GM21737 (cell line): ENCODE results near the gene TOLLIP.
"Not testable (repeated sequence)": the region's sequence is repeated elsewhere in the genome, so short reads cannot be mapped to it uniquely, and the experiment has no call there.

ENCODE experiments used
- ATAC-seq: cut with Tn5 transposase; IDR thresholded peaks from one replicate; pipeline ENCODE4 v1.9.1; 2021; ENCODE audit warnings: mild to moderate bottlenecking, moderate library complexity; ENCODE audit not compliant: unreplicated experiment

TOLLIP gene

DNA sequence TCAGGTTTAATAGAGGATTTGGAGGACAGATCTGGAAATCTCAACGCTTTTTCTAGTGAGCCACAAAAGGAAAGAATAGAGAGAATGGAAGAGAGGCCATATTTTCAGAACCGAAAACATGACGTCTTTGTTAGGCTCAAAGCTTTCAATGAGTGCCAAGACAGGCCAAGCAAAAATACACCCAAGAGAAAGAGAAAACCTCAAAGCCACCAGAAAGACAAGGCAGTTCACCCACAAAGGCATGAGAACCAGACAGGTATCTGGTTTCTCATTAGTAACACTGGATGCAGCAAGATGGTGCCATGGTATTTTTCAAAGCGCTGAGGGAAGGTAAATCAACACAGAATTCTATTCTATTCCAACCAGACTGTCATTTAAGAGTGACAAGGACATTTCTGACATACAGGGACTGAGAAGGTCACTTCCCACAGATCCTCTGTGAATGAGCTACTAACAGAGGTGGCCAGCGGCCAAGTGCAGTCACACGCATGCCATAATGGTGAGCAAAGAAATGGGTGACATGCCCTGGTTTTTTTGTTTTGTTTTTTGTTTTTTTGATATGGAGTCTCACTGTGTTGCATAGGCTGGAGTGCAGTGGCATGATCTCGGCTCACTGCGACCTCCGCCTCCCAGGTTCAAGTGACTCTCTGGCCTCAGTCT is 41.9 kb downstream of the TOLLIP start:
- ATAC-seq = no peak

DNA sequence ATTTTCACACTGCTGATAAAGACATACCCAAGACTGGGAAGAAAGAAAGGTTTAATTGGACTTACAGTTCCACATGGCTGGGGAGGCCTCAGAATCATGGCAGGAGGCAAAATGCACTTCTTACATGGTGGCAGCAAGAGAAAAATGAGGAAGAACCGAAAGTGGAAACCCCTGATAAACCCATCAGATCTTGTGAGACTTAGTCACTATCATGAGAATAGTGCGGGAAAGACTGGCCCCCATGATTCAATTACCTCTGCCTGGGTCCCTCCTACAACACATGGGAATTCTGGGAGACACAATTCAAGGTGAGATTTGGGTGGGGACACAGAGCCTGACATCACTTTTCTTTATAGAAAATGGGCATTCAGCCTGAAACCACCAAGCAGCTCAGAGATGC is 42.5 kb downstream of the TOLLIP start:
- ATAC-seq = not testable (repeated sequence)

DNA sequence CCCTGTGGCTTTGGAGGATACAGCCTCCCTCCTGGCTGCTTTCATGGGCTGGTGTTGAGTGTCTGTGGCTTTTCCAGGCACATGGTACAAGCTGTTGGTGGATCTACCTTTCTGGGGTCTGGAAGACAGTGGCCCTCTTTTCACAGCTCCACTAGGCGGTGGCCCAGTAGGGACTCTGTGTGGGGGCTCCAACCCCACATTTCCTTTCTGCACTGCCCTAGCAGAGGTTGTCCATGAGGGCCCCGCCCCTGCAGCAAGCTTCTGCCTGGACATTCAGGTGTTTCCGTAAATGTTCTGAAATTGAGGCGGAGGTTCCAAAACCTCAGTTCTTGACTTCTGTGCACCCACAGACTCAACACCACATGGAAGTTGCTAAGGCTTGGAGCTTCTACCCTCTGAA is 44.0 kb downstream of the TOLLIP start:
- ATAC-seq = not testable (repeated sequence)

DNA sequence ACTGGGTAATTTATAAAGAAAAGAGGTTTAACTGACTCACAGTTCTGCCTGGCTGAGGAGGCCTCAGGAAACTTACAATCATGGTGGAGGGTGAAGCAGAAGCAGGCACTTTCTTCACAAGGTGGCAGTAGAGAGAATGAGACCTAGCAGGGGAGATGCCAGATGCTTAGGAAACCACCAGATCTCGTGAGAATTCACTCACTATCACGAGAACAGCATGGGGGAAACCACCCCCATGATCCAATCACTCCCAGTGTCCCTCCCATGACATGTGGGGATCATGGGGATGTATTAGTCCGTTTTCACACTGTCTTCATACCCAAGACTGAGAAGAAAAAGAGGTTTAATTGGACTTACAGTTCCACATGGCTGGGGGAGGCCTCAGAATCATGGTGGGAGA is 45.0 kb downstream of the TOLLIP start:
- not testable (repeated sequence) for ATAC-seq

DNA sequence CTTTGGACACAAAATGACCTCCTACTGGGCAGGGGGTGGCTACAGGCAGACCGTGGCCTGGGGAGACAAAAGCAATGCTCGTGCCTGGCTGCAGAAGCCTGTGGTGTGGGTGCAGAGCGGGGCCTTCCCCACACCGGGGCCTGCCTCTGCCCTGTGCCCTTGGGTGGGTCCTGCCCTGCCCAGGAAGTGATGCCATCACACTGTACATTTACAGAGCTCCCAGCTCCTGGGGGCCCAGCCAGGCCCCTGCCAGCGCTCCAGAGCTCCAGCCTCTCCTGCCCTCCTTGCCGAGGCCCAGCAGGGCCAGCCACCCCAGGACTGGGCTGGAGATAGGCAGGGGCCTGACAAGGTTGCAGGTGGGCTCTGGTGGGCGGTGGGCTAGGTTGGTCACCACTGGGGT is 46.4 kb downstream of the TOLLIP start:
- ATAC-seq = peak; percentile 10

DNA sequence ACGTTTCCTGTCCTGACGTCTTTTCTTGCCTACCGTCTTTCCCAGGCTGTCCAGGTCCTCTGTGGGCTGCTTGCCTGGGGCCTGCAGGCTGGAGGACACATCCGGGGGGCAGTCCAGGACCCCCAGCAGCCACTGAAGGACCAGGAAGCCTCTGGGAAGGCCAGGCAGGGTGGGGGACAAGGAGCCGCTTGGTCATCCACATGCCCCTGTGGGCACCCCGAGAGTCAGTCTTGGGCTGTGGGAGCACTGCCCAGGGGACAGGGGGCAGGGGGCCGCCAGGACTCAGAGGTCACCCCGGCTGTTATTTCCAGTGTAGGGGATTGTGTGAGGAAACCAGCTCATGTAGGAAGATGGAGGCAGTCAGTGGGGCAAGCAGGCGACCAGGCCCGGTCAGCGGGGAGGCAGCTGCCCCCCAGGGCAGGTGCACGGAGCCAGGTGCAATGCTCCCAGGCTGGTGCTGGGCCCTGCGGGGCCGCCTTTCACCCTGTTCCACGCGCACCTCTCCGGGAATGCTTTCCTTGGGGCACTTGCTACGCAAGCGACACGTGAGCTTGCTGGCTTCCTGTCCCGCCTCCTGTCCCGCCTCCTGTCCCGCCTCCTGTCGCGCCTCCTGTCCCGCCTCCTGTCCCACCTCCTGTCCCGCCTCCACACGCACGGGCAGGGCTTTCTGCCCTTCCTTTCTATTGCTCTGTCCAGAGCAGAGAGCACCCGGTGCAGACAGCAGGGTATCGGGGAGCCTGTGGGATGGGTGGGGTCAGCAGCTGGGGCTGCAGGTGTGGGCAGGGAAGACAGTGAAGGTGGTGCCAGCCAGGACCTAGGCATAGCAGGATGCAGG is 47.0 kb downstream of the TOLLIP start:
- peak; percentile 77 for ATAC-seq

DNA sequence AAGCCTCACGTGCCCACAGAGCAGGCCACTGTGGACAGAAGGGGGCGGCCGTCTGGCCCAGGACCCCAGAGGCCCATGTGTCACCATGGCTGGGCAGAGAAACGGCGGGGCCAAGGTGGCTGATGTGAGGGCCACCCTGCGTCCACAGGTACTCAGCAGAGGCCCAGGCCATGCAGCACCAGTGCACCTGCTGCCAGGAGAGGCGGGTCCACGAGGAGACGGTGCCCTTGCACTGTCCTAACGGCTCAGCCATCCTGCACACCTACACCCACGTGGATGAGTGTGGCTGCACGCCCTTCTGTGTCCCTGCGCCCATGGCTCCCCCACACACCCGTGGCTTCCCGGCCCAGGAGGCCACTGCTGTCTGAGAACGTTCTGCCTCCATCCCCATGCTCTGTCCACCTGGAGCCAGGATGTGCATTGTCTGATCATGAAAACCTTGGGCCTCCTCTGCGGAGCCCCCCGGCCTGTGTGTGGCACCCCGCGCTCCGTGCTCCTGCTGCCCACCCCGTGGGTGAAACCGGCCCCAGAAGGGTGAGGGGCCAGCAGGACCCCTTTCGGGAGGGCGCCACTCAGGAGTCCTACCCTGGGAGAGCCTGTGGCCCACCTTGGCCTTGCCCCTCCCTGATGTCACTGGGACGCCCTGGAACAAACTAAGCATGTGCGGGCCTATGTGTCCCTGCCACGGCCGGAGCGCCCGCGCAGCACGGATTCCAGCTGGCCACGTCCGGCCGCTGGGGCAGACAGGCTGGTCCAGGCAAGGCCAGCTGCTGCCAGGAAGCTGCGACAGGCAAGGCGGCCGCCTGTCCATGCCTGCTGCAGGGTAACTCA is 48.0 kb downstream of the TOLLIP start:
- no peak for ATAC-seq

DNA sequence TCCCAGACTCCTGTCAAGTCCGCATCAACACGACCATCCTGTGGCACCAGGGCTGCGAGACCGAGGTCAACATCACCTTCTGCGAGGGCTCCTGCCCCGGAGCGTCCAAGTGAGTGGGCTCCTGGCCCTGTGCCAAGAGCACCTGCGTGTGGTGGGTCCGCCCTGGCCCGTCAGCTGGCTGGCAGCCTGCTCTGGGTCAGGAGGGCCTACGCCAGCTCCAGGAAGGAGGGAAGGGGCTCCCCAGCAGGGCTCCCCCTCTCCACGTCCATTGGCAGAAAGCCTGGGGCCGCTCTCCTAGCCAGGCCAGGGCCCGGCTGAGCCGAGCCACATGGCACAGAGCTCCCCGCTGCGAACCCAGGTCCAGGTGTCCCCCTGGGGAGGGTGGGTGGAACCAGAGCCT is 48.8 kb downstream of the TOLLIP start:
- no peak for ATAC-seq

DNA sequence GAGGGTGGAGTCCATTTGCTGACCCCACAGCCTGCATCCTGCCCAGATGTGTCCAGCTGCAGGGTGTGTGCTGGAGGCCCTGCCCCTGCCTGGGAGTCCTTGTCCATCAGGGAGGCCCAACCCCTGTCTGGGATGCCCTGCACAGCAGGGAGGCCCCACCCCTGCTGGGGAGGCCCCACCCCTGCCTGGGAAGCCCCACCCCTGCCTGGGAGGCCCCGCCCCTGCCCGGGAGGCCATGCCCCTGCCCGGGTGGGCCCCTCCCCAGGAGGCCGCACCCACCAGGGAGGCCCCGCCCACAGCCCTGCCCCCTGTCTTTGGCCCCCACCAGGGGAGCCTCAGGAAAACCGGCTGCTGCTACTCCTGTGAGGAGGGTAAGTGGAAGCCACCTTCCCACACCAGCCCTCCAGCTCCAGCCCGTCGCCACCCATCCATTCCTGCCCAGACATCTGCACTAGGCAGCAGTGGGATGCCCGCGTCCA is 49.4 kb downstream of the TOLLIP start:
- no peak for ATAC-seq

DNA sequence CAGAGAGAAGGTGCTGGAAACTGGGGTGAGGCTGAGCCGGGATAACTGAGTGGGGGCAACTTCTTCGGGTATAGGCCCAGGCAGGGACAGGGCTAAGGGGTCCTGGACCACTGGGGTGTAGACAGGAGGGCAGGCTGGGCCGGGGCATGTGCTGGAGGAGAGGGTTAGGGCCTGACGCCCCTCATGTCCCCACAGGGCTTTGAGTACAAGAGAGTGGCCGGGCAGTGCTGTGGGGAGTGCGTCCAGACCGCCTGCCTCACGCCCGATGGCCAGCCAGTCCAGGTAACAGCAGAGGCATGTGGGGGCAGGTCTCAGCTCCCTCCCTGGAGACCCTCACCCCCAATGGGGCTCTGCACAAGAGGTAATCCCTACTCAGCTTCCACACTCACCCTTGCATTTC is 49.9 kb downstream of the TOLLIP start:
- ATAC-seq = no peak

DNA sequence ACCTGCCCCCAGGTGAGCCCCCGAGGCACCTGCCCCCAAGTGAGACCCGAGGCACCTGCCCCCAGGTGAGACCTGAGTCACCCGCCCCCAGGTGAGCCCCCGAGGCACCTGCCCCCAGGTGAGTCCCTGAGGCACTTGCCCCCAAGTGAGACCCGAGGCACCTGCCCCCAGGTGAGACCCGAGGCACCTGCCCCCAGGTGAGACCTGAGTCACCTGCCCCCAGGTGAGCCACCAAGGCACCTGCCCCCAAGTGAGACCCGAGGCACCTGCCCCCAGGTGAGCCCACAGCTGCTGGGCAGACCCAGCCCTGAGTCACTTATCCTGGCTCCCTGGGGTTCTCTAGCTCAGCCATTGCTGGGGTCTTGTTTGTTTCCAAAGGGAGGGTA is 50.4 kb downstream of the TOLLIP start:
- no peak for ATAC-seq

DNA sequence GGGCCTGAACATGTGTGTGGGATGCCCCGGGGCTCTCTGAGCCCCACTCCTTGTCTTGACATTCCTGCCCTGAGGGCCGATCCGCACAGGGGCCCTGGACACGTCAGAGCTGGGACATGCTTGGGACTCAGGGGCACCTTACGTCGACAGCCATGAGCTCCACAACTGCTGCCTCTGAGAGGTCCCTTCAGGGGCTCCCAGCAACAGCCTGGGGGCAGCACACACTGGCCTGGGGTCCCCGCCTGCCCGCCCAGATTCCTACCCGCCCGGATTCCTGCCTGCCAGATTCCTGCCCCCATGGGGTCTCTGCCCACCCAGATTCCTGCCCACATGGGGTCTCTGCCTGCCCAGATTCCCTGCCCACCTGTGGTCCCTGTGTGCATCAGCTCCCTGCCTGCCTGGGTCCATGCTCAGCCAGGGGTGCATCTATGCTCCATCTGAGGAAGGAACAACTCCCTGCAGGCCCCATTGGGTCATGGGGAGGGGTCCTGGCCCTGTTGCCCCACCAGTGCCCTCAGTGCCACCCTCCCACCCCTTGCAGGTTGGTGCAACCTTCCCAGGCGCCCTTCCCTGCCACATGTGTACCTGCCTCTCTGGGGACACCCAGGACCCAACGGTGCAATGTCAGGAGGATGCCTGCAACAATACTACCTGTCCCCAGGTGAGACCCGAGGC is 50.9 kb downstream of the TOLLIP start:
- no peak for ATAC-seq

DNA sequence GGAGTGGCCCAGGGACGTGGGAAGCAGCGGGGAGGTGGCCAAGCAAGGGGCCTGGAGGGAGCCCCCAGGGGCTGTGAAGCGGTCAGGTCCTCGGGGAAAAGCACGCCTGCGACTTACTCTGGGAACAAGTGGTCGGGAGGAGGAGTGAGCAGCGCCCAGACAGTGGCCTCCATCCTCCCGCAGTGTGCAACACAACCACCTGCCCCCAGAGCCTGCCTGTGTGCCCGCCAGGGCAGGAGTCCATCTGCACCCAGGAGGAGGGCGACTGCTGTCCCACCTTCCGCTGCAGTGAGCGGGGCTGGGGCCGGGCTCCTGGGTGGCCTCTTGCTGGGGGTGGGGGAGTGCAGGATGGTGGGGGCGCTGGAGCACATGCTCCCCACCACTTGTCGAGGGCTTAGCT is 51.5 kb downstream of the TOLLIP start:
- no peak for ATAC-seq

DNA sequence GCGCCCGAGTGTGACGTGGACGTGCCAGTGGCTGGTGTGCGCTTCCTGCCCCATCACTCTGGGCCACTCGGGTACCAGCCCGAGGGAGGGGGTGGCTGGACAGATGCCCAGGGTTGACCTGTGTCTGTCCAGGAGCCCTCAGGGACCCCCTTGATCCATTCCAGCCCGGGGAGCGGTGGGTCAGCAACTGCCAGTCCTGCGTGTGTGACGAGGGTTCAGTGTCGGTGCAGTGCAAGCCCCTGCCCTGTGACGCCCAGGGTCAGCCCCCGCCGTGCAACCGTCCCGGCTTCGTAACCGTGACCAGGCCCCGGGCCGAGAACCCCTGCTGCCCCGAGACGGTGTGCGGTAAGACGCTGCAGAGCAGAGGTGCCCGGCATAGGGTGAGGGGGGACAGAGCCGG is 52.1 kb downstream of the TOLLIP start:
- no peak for ATAC-seq

DNA sequence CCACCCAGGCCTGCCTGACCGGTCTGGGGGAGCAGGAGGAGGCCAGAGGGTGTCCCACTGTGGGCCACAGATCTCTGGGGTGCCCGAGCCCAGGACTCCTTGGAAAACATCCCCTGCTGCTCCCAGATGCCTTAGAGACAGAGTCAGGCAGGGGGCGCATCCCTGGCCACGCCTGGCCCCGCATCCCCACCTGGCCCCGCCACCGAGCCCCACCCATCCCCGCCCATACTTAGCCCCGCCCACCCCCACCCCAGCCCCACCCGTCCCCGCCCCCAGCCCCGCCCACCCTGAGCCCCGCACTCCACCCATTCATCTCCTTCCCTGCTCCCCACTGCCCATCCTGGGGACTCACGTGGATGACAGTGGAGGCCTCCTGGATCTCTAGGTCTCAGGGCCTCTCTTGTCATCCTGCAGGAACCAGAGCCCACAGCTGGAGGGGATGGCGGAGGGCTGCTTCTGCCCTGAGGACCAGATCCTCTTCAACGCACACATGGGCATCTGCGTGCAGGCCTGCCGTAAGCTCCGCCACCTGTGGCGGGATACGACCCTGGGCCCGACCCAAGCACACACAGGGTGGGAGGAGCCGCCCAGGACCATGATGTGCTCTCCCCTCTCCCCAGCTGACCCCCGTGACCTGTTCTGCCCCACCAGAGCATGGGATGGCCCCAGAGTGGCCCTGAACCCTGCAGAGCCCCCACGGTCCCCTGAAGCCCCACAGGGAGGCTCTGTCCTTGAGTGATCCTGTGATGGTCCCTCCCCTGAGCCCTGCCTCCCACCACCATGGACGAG is 53.0 kb downstream of the TOLLIP start:
- ATAC-seq = no peak

DNA sequence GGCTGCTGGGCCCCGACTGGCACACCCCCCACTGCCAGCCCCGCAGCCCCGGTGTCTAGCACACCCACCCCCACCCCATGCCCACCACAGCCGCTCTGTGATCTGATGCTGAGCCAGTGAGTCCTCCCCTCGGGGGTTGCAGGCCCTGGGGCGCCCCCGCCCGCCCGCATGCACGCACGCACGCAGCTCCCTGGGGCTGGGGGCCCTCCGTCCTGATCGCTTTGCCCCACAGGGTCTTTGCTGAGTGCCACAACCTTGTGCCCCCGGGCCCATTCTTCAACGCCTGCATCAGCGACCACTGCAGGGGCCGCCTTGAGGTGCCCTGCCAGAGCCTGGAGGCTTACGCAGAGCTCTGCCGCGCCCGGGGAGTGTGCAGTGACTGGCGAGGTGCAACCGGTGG is 54.3 kb downstream of the TOLLIP start:
- ATAC-seq = no peak

DNA sequence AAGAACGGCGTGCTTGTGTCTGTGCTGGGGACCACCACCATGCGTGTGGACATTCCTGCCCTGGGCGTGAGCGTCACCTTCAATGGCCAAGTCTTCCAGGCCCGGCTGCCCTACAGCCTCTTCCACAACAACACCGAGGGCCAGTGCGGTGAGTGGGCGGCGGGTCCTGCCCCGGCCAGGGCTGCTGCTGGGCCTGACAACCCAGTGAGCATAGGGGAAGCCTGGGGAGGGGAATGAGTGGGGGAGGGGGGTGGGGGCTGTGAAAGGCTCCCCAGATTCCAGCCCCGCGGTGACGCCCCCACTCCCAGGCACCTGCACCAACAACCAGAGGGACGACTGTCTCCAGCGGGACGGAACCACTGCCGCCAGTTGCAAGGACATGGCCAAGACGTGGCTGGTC is 54.7 kb downstream of the TOLLIP start:
- no peak for ATAC-seq

DNA sequence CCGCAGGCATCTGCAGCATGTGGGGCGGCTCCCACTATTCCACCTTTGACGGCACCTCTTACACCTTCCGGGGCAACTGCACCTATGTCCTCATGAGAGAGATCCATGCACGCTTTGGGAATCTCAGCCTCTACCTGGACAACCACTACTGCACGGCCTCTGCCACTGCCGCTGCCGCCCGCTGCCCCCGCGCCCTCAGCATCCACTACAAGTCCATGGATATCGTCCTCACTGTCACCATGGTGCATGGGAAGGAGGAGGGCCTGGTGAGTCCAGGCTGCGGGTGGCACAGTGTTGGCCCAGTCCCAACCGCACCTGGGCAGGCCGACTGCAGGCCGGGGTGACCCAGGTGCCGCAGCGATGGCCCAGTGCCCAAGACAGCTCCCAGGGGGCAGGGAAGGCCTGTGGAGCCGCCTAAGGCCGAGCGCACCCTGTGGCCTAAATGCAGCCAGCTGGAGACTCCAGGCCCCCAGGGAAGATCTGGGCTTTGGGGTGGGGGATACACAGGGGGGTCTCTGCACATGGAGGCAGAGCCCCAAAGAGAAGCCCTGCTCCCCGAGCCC is 55.3 kb downstream of the TOLLIP start:
- no peak for ATAC-seq

DNA sequence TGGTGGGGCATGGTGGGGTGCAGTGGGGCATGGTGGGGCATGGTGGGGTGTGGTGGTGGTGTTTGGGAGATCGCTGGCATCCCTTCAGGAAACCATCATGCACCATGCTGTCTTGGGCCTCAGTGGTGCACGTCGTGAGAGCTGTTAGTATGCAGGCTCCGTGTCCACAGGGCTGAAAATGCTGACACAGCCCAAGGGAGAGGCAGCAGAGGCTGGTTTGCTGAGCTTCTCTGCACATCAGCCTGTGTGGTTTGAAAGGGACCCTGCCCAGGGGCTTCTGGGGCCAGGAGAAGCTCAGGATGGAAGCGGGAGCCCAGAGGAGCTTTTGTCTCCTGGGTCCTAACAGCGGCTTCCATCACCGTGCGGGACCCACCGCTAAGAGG is 56.3 kb downstream of the TOLLIP start:
- no peak for ATAC-seq
